GM10248 (cell line): Measurements from ENCODE around the gene MYZAP.

Source experiments
- CTCF ChIA-PET: fragments of 300-600 bp; sonication (Branson Sonifier 250); formaldehyde crosslinking; extraction: SDS; loops from one replicate; lab custom pipeline; 2021; ENCODE audit warnings: antibody characterized with exemption; lab: Yijun Ruan, JAX
- POLR2A ChIA-PET: fragments of 350-650 bp; sonication (Branson Sonifier 250); formaldehyde crosslinking; extraction: SDS; loops from one replicate; lab custom pipeline; 2020; ENCODE audit warnings: antibody characterized with exemption; lab: Yijun Ruan, JAX
- DNase-seq: peaks from one replicate; pipeline ENCODE4 v3.0.0; 2012; ENCODE audit errors: extremely low spot score
- CTCF ChIP-seq: IDR thresholded peaks from 2 replicates; pipeline ENCODE4 v1.5.1; 2012; ENCODE audit warnings: mild to moderate bottlenecking, low read depth; ENCODE audit errors: extremely low read depth, missing control alignments, control extremely low read depth

MYZAP gene

GRCh38 chr15:57583282-57583681, 8.4 kb upstream of the MYZAP start:
- ChIA-PET POLR2A (no interaction called here), CTCF (no interaction called here)
- no peak for DNase-seq
- TF ChIP-seq CTCF: no peak

GRCh38 chr15:57583720-57584119, 8.0 kb upstream of the MYZAP start:
- ChIA-PET POLR2A (no interaction called here), CTCF (interaction anchor here (1.5 kb wide), 1 partner anchor 42 kb away, joined by 4 read pairs; no protein-coding TSS in a partner anchor)
- DNase-seq: no peak
- TF ChIP-seq CTCF: no peak

GRCh38 chr15:57586661-57587424, 4.9 kb upstream of the MYZAP start:
- CTCF ChIA-PET: interaction anchor here (1.0 to 1.5 kb wide), 5 partner anchors 13 to 44 kb away, joined by 3 to 4 read pairs (median 3); no protein-coding TSS in a partner anchor
- POLR2A ChIA-PET: no interaction called here
- no peak for TF ChIP-seq CTCF
- no peak for DNase-seq

GRCh38 chr15:57589281-57589680, 2.4 kb upstream of the MYZAP start:
- DNase-seq: no peak
- TF ChIP-seq CTCF: no peak
- CTCF ChIA-PET: no interaction called here
- POLR2A ChIA-PET: no interaction called here

GRCh38 chr15:57589754-57590153, 1.9 kb upstream of the MYZAP start:
- CTCF ChIA-PET: no interaction called here
- POLR2A ChIA-PET: no interaction called here
- TF ChIP-seq CTCF: no peak
- no peak for DNase-seq

GRCh38 chr15:57591237-57591821, 375 bp upstream of the MYZAP start:
- no peak for DNase-seq
- no peak for TF ChIP-seq CTCF
- ChIA-PET CTCF (no interaction called here), POLR2A (no interaction called here)
